Testis (tissue), 3 donors: Measurements from ENCODE around the gene ARHGEF7. TPM values are rescaled to one million over a fixed set of nuclear protein-coding genes. Genes with fewer than 3 reads are reported as not detected.

Experiments
- DNase-seq: peaks from one replicate; pipeline ENCODE4 v3.0.0-alpha.2; 2019
- H3K27ac ChIP-seq, 2 donors: fragments of 200-600 bp; sonication (generic); one replicate each; pipeline ENCODE4 v1.5.1; 2019
- H3K27me3 ChIP-seq: fragments of 200-600 bp; sonication (generic); one replicate; pipeline ENCODE4 v1.5.1; 2019
- H3K36me3 ChIP-seq: fragments of 200-600 bp; sonication (generic); one replicate; pipeline ENCODE4 v1.5.1; 2017; ENCODE audit warnings: low read depth; ENCODE audit errors: missing control alignments
- H3K4me1 ChIP-seq: fragments of 200-600 bp; sonication (generic); one replicate; pipeline ENCODE4 v1.5.1; 2019
- H3K4me3 ChIP-seq, 2 donors: fragments of 200-600 bp; sonication (generic); one replicate each; pipeline ENCODE4 v1.5.1; 2017 to 2019
- H3K9me3 ChIP-seq: fragments of 200-600 bp; sonication (generic); one replicate; pipeline ENCODE4 v1.5.1; 2017
- POLR2A ChIP-seq: fragments of 450-650 bp; IDR thresholded peaks from one replicate; pipeline ENCODE4 v1.6.1; 2017; ENCODE audit warnings: antibody characterized with exemption, mild to moderate bottlenecking, moderate library complexity
- WGBS, 2 donors: methylation state at CpG; one replicate each; pipeline ENCODE4 v1.1.5; 2018; 5-methylcytosine and 5-hydroxymethylcytosine counted together
- intact Hi-C: fragments of 100-400 bp; cut with DNase I; formaldehyde crosslinking; loops from one replicate; pipeline ENCODE4 v1.15.1; 2023; ENCODE audit warnings: low total_unique reads
- polyA plus RNA-seq: library from polyadenylated mRNA; stranded (reverse); fragments of 350-450 nt; fragmentation: Illumina TruSeq; extraction: RNeasy Lipid Tissue Mini Kit (QIAGEN cat#74804); gene quantifications from one replicate; pipeline ENCODE4 v1.2.3, GENCODE V29; 2014; ENCODE audit warnings: low read depth, low replicate concordance; ENCODE audit not compliant: insufficient read depth
- total RNA-seq, 2 donors: library from RNA; depleted of rRNA; stranded (reverse); fragments of >200 nt; gene quantifications; one replicate each; pipeline ENCODE4 v1.2.3, GENCODE V29; 2016
- TF ChIP-seq, protein P1 (sequence below), 3 experiments: fragments of 450-650 bp in 2 of 3; fragments of 200-600 bp in 1 of 3; sonication (generic) in 1 of 3; IDR thresholded peaks; one replicate each; pipeline ENCODE4 v1.5.1; 2016 to 2019; ENCODE audit warnings: antibody characterized with exemption in 3 of 3, mild to moderate bottlenecking in 2 of 3, moderate library complexity in 1 of 3

ARHGEF7 gene
- total and polyA plus RNA-seq, 3 donors from 2014 or later, result 73.6 to 136 (median 118) TPM

DNA sequence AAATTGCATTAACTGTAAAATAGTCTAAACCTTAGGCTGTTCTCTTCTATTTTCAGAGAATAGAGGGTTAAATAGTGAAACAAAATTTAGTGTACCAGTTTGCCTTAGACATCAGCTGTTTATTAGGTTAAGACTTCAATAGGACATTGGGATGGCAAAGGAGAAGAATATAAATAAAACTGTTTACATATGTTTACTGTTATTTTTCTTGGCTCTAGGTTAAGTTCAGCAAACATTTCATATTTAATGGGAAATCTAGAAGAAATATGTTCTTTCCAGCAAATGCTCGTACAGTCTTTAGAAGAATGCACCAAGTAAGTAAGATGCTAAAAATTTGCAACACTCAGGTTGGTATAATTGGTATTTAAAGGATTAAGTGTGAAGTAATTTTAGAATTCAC lies 128.9 kb downstream of the ARHGEF7 start:
- no peaks in the 10 kb centered on the region for H3K36me3 ChIP-seq
- no peaks in the 10 kb centered on the region for H3K27me3 ChIP-seq
- no peak for DNase-seq

DNA sequence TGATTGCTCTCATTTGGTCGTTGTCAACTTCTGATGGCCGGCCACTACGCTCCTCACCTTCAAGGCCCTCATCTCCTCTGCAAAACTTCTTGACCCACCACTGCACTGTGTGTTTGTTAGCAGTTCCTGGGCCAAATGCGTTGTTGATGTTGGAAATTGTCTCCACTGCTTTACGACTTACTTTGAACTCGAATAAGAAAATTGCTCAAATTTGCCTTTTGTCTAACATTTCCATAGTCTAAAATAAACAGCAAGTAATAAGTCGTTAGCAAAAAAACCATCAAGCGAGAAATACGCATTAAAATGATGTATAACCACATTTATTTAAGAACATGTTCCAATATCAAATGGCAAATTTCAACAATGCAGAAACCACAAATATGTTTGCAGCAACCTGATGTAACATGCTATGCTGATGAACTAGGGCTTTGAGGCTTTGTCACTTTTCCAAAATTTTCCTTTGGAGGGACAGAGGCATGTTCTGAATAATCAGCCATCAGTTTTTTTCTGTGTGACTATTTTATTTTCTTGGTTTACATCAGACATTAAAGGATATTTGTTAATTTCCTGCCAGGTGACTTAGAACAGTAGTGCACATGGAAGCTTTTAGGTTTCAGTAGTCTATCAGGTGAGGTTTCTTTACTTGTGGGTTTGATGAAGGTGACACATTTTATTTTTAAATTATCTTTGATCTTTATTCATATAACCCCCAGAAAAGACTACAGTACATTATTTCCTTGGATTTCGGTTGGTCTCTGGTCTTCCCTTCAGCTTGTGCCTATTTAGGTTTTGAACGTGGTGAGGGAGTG lies 130.7 kb downstream of the ARHGEF7 start:
- intact Hi-C loops, result no loop called here
- TF ChIP-seq, protein P1, sequence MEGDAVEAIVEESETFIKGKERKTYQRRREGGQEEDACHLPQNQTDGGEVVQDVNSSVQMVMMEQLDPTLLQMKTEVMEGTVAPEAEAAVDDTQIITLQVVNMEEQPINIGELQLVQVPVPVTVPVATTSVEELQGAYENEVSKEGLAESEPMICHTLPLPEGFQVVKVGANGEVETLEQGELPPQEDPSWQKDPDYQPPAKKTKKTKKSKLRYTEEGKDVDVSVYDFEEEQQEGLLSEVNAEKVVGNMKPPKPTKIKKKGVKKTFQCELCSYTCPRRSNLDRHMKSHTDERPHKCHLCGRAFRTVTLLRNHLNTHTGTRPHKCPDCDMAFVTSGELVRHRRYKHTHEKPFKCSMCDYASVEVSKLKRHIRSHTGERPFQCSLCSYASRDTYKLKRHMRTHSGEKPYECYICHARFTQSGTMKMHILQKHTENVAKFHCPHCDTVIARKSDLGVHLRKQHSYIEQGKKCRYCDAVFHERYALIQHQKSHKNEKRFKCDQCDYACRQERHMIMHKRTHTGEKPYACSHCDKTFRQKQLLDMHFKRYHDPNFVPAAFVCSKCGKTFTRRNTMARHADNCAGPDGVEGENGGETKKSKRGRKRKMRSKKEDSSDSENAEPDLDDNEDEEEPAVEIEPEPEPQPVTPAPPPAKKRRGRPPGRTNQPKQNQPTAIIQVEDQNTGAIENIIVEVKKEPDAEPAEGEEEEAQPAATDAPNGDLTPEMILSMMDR (IDR thresholded peaks at IDR 0.05), result no peak
- TF ChIP-seq POLR2A, result no peak
- Histone ChIP-seq H3K4me1 (no peaks in the 10 kb centered on the region), H3K9me3 (no peaks in the 10 kb centered on the region), H3K27me3 (no peaks in the 10 kb centered on the region), H3K27ac (no peak overlapping the region), H3K36me3 (no peaks in the 10 kb centered on the region), H3K4me3 (no peak overlapping the region)
- no peak for DNase-seq
- WGBS, 2 donors, result 89 to 93% methylated on average over 11 of the region's 11 CpGs

More for the DNA sequence above, 128.9 kb downstream of the ARHGEF7 start:
- 92 to 98% methylated on average over 1 of the region's 1 CpG for WGBS, 2 donors
- intact Hi-C loops, result no loop called here
- H3K4me1 ChIP-seq, result no peaks in the 10 kb centered on the region
- H3K27ac ChIP-seq, result no peak overlapping the region
- H3K4me3 ChIP-seq, result no peak overlapping the region
- H3K9me3 ChIP-seq, result no peaks in the 10 kb centered on the region
- TF ChIP-seq, protein P1 (IDR thresholded peaks at IDR 0.05), result no peak
- TF ChIP-seq POLR2A, result no peak

DNA sequence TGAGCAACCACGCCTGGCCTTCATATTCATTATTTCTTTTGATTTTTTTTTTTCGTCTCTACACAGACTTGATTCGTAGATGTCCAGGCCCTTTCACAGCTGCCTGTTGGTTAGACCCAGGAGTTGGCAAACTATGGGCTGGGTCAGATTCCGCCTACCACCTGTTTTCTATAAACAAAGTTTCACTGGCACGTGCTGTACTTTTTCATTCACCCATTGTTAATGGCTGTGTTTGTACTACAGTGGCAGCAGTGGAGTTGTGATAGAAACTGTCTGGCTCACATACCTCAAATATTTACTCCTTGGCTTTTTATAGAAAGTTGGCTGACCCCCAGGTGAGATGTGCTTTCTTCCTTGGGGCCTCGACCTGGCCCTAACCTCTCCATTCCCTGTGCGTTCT lies 132.4 kb downstream of the ARHGEF7 start:
- 68 to 76% methylated on average over 7 of the region's 7 CpGs for WGBS, 2 donors
- Histone ChIP-seq H3K27ac (no peak overlapping the region), H3K9me3 (no peaks in the 10 kb centered on the region), H3K4me1 (no peaks in the 10 kb centered on the region), H3K4me3 (no peak overlapping the region), H3K36me3 (no peaks in the 10 kb centered on the region), H3K27me3 (no peaks in the 10 kb centered on the region)
- DNase-seq, result no peak
- intact Hi-C loops, result no loop called here
- no peak for TF ChIP-seq POLR2A
- TF ChIP-seq, protein P1 (IDR thresholded peaks at IDR 0.05), result no peak

DNA sequence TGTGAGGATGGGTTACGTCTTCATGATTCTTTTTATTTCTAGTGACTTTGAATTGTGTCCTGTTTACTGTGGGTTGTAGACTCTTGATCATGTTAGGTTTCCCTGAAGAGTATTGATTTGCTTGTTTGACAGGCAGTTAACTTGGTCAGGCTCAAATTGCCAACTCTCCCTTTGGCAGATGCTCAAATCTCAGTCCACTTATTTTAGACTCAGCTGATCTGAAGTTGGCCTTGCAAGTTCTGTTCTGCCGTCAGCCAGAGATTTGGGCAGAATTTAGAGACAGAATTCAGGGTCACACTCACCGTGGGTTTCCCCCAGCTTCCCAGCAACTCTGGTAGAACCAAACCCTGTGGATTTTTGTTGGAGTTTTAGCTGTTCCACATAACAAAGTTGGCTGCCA lies 133.7 kb downstream of the ARHGEF7 start:
- no peaks in the 10 kb centered on the region for H3K36me3 ChIP-seq
- H3K27me3 ChIP-seq, result no peaks in the 10 kb centered on the region
- no peak for DNase-seq
- WGBS, 2 donors, result 64 to 69% methylated on average over 3 of the region's 3 CpGs
- H3K4me1 ChIP-seq, result no peaks in the 10 kb centered on the region
- no peaks in the 10 kb centered on the region for H3K9me3 ChIP-seq
- no peak for TF ChIP-seq POLR2A
- TF ChIP-seq, protein P1 (IDR thresholded peaks at IDR 0.05), result no peak
- intact Hi-C loops, result no loop called here
- H3K4me3 ChIP-seq, result no peak overlapping the region
- H3K27ac ChIP-seq, result no peak overlapping the region
